A549 (cell line): ENCODE results near the gene WSCD1. TPM values are rescaled to one million over a fixed set of nuclear protein-coding genes. Genes with fewer than 3 reads are reported as not detected.

Experiments
- ATAC-seq, 2 experiments: fragments of 200-7000 bp in 1 of 2; fragments of >200 bp in 1 of 2; cut with Nextera tagmentation in 1 of 2; cut with Tn5 transposase in 1 of 2; 3 replicates each; pipeline versions ENCODE4 v1.8.0 to v1.9.1; 2018 to 2020; ENCODE audit warnings: mild to moderate bottlenecking in 1 of 2, moderate library complexity in 1 of 2
- CTCF ChIA-PET: fragments of 300-600 bp; sonication (Branson Sonifier 250); formaldehyde crosslinking; extraction: SDS; loops from one replicate; lab custom pipeline; 2021; ENCODE audit warnings: antibody characterized with exemption, inconsistent platforms; lab: Yijun Ruan, JAX
- POLR2A ChIA-PET: fragments of 350-600 bp; formaldehyde crosslinking; extraction: SDS; loops from one replicate; lab custom pipeline; 2021; ENCODE audit warnings: antibody characterized with exemption, inconsistent platforms; lab: Yijun Ruan, JAX
- DNase-seq, 2 experiments: peaks; one replicate each; pipeline versions ENCODE4 v3.0.0 to v3.0.0-alpha.2; 2011 to 2016; ENCODE audit warnings: low read depth in 1 of 2, low spot score in 1 of 2
- FAIRE-seq: peaks from 2 replicates; lab custom pipeline; 2011; peaks lifted over from hg19 to GRCh38; lab: Jason Lieb, UNC
- H3K27ac ChIP-seq, 2 experiments: fragments of >200 bp; sonication (Bioruptor Twin); formaldehyde crosslinking; 3 replicates each; pipeline ENCODE4 v1.5.1; 2016 to 2017
- H3K4me1 ChIP-seq: fragments of >200 bp; sonication (Bioruptor Twin); formaldehyde crosslinking; 3 replicates; pipeline ENCODE4 v1.6.1; 2016
- H3K4me2 ChIP-seq: fragments of >200 bp; sonication (Bioruptor Twin); formaldehyde crosslinking; 3 replicates; pipeline ENCODE4 v1.6.1; 2016
- H3K4me3 ChIP-seq: fragments of >200 bp; sonication (Bioruptor Twin); formaldehyde crosslinking; 3 replicates; pipeline ENCODE4 v1.5.1; 2016
- H3K9me3 ChIP-seq: fragments of >200 bp; sonication (Bioruptor Twin); formaldehyde crosslinking; 3 replicates; pipeline ENCODE4 v1.6.1; 2016
- CHD4 ChIP-seq: fragments of 200-600 bp; sonication (generic); IDR thresholded peaks from 2 replicates; pipeline ENCODE4 v1.6.1; 2016; ENCODE audit warnings: antibody characterized with exemption, mild to moderate bottlenecking, borderline replicate concordance
- EHMT2 ChIP-seq: fragments of 200-600 bp; sonication (generic); IDR thresholded peaks from 2 replicates; pipeline ENCODE4 v1.6.1; 2016; ENCODE audit warnings: antibody characterized with exemption, low read depth, mild to moderate bottlenecking, moderate library complexity
- EP300 ChIP-seq, 2 experiments: fragments of >200 bp; sonication (Bioruptor Twin); formaldehyde crosslinking; IDR thresholded peaks; 2 replicates in 1 of 2; 3 replicates in 1 of 2; pipeline ENCODE4 v1.6.1; 2016 to 2017
- HOXB13 ChIP-seq: fragments of 250-450 bp; sonication (Bioruptor Pico); IDR thresholded peaks from 2 replicates; pipeline ENCODE4 v1.5.0; 2020; ENCODE audit warnings: low read depth, mild to moderate bottlenecking, moderate library complexity
- JUN ChIP-seq, 2 experiments: fragments of >200 bp; sonication (Bioruptor Twin); formaldehyde crosslinking; IDR thresholded peaks; 2 replicates in 1 of 2; 3 replicates in 1 of 2; pipeline ENCODE4 v1.6.1; 2016 to 2017
- MAZ ChIP-seq: fragments of 150-350 bp; IDR thresholded peaks from 2 replicates; pipeline ENCODE4 v1.6.1; 2014; ENCODE audit warnings: antibody characterized with exemption, low read depth, low read length, borderline replicate concordance
- MYC ChIP-seq: IDR thresholded peaks from 2 replicates; pipeline ENCODE4 v1.6.1; 2012; ENCODE audit warnings: mild to moderate bottlenecking, inconsistent platforms, low read length, improper control_type of control experiment, borderline replicate concordance
- RAD21 ChIP-seq, 2 experiments: fragments of >200 bp in 1 of 2; sonication (Bioruptor Twin) in 1 of 2; formaldehyde crosslinking in 1 of 2; IDR thresholded peaks in 1 of 2; conservative IDR thresholded peaks in 1 of 2; 2 replicates in 1 of 2; 3 replicates in 1 of 2; pipeline ENCODE4 v1.6.1; 2012 to 2018; ENCODE audit warnings: inconsistent platforms in 1 of 2
- RARB ChIP-seq: fragments of 250-450 bp; sonication (Bioruptor Pico); IDR thresholded peaks from 2 replicates; pipeline ENCODE4 v1.8.0; 2021; ENCODE audit warnings: mild to moderate bottlenecking, moderate library complexity
- SMC3 ChIP-seq: fragments of >200 bp; sonication (Bioruptor Twin); formaldehyde crosslinking; IDR thresholded peaks from 3 replicates; pipeline ENCODE4 v1.6.1; 2018; ENCODE audit warnings: inconsistent platforms
- ZC3H11A ChIP-seq: fragments of 450-650 bp; IDR thresholded peaks from 2 replicates; pipeline ENCODE4 v1.6.1; 2014; ENCODE audit warnings: antibody characterized with exemption, mild to moderate bottlenecking
- ZFP36 ChIP-seq: fragments of 450-650 bp; IDR thresholded peaks from 2 replicates; pipeline ENCODE4 v1.6.1; 2014; ENCODE audit warnings: borderline replicate concordance; ENCODE audit not compliant: partially characterized antibody
- ZSCAN20 ChIP-seq: fragments of 250-450 bp; sonication (Bioruptor Pico); IDR thresholded peaks from 2 replicates; pipeline ENCODE4 v1.8.0; 2022; ENCODE audit warnings: mild to moderate bottlenecking, moderate library complexity
- WGBS: methylation state at CpG from one replicate; pipeline ENCODE4 v1.1.6; 2017; ENCODE audit errors: missing lambda C conversion rate; 5-methylcytosine and 5-hydroxymethylcytosine counted together
- polyA plus RNA-seq, 4 experiments: library from polyadenylated mRNA; depleted of rRNA in 3 of 4; stranded (reverse); fragments of >200 nt; fragmentation: RNase III in 1 of 4; extraction: RNeasy Plus Mini Kit Qiagen cat#74134 plus additional on column Dnase treatment in 1 of 4; gene quantifications; 2 replicates in 3 of 4; 3 replicates in 1 of 4; pipeline ENCODE4 v1.2.3, GENCODE V29; 2011 to 2017
- TF ChIP-seq, protein P1 (sequence below): fragments of >200 bp; sonication (Bioruptor Twin); formaldehyde crosslinking; IDR thresholded peaks from 3 replicates; pipeline ENCODE4 v1.6.1; 2016
- TF ChIP-seq, protein P2 (sequence below): IDR thresholded peaks from 2 replicates; pipeline ENCODE4 v1.6.1; 2012
- TF ChIP-seq, protein P3 (sequence below): IDR thresholded peaks from 2 replicates; pipeline ENCODE4 v1.6.1; 2012
- TF ChIP-seq, protein P4 (sequence below): fragments of >200 bp; sonication (Bioruptor Twin); formaldehyde crosslinking; IDR thresholded peaks from 2 replicates; pipeline ENCODE4 v1.6.1; 2016

WSCD1 gene
- polyA plus RNA-seq, 2 of the 4 experiments (the other 2 are of a cell fraction): 1.6 TPM

DNA sequence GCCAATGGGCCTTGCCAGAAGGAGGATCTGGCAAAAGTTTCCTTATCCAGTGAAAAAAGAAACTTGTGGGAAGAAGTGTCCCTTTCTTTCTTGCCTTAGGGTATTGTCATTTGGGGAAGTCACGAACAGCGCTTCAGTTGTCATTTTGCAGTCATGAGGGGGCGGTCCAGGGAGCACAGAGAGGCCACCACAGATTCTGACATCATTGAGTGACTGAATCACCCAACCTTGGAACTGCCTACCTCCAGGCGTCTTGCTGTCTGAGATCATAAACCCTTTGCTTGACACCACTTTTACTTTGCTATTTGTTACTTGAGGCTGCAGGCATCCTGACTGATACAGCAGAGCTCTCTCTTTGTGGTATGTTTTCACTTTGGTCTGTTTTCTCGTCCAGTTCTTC lies 3.1 kb upstream of the WSCD1 start:
- no peak for ATAC-seq
- WGBS: 6% methylated on average over 5 of the region's 5 CpGs
- FAIRE-seq: no peak
- DNase-seq: no peak
- TF ChIP-seq RAD21 (conservative IDR thresholded peaks at IDR 0.05 in 1 of 2, IDR thresholded peaks at IDR 0.05 in 1 of 2) (no peak), EP300 (IDR thresholded peaks at IDR 0.05) (no peak), RARB (CRISPR knock-in tag) (no peak), HOXB13 (CRISPR knock-in tag) (no peak), MYC (no peak), EHMT2 (no peak), ZSCAN20 (CRISPR knock-in tag) (no peak)
- TF ChIP-seq, protein P1, sequence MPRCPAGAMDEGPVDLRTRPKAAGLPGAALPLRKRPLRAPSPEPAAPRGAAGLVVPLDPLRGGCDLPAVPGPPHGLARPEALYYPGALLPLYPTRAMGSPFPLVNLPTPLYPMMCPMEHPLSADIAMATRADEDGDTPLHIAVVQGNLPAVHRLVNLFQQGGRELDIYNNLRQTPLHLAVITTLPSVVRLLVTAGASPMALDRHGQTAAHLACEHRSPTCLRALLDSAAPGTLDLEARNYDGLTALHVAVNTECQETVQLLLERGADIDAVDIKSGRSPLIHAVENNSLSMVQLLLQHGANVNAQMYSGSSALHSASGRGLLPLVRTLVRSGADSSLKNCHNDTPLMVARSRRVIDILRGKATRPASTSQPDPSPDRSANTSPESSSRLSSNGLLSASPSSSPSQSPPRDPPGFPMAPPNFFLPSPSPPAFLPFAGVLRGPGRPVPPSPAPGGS: no peak
- no peak overlapping the region for H3K27ac ChIP-seq
- CTCF ChIA-PET: interaction anchor here (0.9 to 2.9 kb wide), 4 partner anchors 8 to 429 kb away, joined by 3 to 10 read pairs (median 5); no protein-coding TSS in a partner anchor
- no peaks in the 10 kb centered on the region for H3K9me3 ChIP-seq
- POLR2A ChIA-PET: no interaction called here
- H3K4me1 ChIP-seq: peaks cover 15% of the 10 kb centered on the region; the same call in 2 of the 3 replicates
- H3K4me3 ChIP-seq: no peak overlapping the region
- no peak overlapping the region for H3K4me2 ChIP-seq

DNA sequence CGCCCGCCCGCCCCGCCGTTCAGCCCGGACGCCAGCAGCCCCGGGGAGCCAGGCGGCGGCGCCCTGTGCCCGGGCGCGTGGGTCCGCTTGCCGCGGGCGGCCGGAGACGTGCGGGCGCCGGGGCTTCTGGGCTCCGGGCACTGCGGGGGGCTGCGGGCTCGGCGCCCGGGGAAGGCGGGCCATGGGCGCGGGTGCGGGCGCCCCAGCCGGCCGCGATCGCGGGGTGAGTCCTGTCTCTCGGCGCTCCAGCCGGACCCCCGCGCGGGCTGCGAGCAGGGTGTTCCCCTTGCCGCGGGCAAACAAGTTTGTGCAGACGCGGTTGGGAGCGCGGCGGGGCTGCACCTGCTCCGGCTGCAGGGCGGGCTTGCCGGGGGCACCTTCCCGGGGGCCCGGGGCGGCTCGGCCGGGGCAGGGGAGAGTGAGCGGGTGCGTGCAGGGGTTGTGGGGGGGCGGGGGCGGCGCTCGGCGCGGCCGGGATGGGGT lies 292 bp downstream of the WSCD1 start:
- no peak for FAIRE-seq
- DNase-seq: peak in 1 of 2 experiments; percentile 19
- Histone ChIP-seq H3K4me3 (peak overlapping the region; percentile 66), H3K4me1 (peaks cover 15% of the 10 kb centered on the region; the same call in 2 of the 3 replicates)
- TF ChIP-seq, protein P2, sequence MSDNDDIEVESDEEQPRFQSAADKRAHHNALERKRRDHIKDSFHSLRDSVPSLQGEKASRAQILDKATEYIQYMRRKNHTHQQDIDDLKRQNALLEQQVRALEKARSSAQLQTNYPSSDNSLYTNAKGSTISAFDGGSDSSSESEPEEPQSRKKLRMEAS: 0 out of 2 replicates have a peak, but pooled peaks have one; percentile 5
- no peak for TF ChIP-seq MAZ
- TF ChIP-seq, all 56 proteins: peak for 1
- POLR2A ChIA-PET: no interaction called here
- Histone ChIP-seq H3K27ac (peak overlapping the region; percentile 65 to 85), H3K4me2 (peak overlapping the region; percentile 98), H3K9me3 (no peaks in the 10 kb centered on the region)
- CTCF ChIA-PET: interaction anchor here (1.1 to 2.0 kb wide), 4 partner anchors 10 to 477 kb away, joined by 4 to 5 read pairs (median 4); no protein-coding TSS in a partner anchor
- ATAC-seq: 0 out of 6 replicates have a peak, but pooled peaks of 1 of the 2 experiments have one; percentile 4
- whole genome bisulfite sequencing: no CpG with 5 or more reads among the region's 70 CpGs

DNA sequence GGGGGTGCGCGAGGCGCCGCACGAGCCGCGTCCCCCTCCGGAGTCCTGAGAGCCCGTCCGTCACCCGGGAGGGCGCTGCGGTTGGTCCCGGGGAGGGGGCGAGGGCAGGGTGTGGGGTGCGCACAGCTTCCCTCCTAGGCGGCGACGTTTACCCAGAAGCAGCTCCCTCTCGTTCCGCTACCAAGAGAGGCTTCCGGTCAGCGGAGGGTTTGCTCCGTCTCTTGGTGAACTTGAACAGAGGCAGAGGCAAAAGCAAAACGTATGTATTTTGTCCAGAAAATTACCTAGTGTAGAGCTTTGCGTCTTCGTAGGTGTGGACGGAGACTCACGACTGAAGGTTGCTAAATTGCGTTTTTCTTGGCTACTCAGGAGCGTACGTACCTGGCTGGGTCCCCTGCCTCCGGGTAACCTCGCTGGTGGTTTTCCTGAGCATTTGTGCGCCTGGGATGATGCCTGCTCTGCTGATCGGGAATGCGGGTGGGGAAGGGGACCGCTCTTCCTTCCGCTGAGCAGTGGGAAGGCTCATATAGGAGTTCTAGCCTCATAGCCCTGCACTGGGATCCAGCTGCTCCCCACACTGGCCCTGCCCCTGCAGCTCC lies 833 bp downstream of the WSCD1 start:
- ATAC-seq: 0 out of 6 replicates have a peak, but pooled peaks have one; percentile 12 to 15
- H3K9me3 ChIP-seq: no peaks in the 10 kb centered on the region
- no peak for TF ChIP-seq SMC3
- TF ChIP-seq CHD4: no peak
- TF ChIP-seq, protein P3, sequence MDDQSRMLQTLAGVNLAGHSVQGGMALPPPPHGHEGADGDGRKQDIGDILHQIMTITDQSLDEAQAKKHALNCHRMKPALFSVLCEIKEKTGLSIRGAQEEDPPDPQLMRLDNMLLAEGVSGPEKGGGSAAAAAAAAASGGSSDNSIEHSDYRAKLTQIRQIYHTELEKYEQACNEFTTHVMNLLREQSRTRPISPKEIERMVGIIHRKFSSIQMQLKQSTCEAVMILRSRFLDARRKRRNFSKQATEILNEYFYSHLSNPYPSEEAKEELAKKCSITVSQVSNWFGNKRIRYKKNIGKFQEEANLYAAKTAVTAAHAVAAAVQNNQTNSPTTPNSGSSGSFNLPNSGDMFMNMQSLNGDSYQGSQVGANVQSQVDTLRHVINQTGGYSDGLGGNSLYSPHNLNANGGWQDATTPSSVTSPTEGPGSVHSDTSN: no peak
- no peak for TF ChIP-seq EP300 (IDR thresholded peaks at IDR 0.05)
- TF ChIP-seq JUN (IDR thresholded peaks at IDR 0.05): no peak
- TF ChIP-seq ZFP36: no peak
- TF ChIP-seq, protein P4, sequence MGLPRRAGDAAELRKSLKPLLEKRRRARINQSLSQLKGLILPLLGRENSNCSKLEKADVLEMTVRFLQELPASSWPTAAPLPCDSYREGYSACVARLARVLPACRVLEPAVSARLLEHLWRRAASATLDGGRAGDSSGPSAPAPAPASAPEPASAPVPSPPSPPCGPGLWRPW: no peak
- no peak for TF ChIP-seq ZC3H11A
- TF ChIP-seq, all 56 proteins: peak for 0
- DNase-seq (peak; percentile 23 to 38), FAIRE-seq (peak; percentile 18)
- 37% methylated on average over 21 of the region's 39 CpGs for WGBS
- ChIA-PET CTCF (interaction anchor here (0.7 to 2.0 kb wide), 7 partner anchors 9 to 478 kb away, joined by 3 to 5 read pairs (median 4); no protein-coding TSS in a partner anchor), POLR2A (no interaction called here)
- H3K4me2 ChIP-seq: peak overlapping the region; percentile 98
- peak overlapping the region; percentile 66 for H3K4me3 ChIP-seq
- peak overlapping the region; percentile 65 to 85 for H3K27ac ChIP-seq
- H3K4me1 ChIP-seq: peaks cover 14% of the 10 kb centered on the region; the same call in 2 of the 3 replicates
